Keratinocyte (primary cell): ENCODE measurements around the gene CLCN5. TPM values are rescaled to one million over a fixed set of nuclear protein-coding genes. Genes with fewer than 3 reads are reported as not detected.

Experiments
- DNase-seq: peaks from one replicate; pipeline ENCODE4 v3.0.0-alpha.2; 2011; ENCODE audit warnings: low read depth, missing footprints, low spot score
- FAIRE-seq: peaks from 2 replicates; lab custom pipeline; 2011; peaks lifted over from hg19 to GRCh38; lab: Jason Lieb, UNC
- H2AFZ ChIP-seq: 2 replicates; pipeline ENCODE4 v1.6.0; 2012; ENCODE audit warnings: low read length, control low read depth, inconsistent platforms; ENCODE audit not compliant: control insufficient read depth
- H3K27ac ChIP-seq: 2 replicates; pipeline ENCODE4 v1.5.1; 2011; ENCODE audit warnings: low read length; ENCODE audit not compliant: control insufficient read depth, insufficient read depth
- H3K27me3 ChIP-seq: 3 replicates; pipeline ENCODE4 v1.6.0; 2011; ENCODE audit warnings: low read length; ENCODE audit not compliant: control insufficient read depth, insufficient read depth; ENCODE audit errors: extremely low read depth
- H3K36me3 ChIP-seq, 2 experiments: 2 replicates in 1 of 2; 3 replicates in 1 of 2; pipeline ENCODE4 v1.5.1; 2011; ENCODE audit warnings: low read length in 2 of 2, mild to moderate bottlenecking in 1 of 2; ENCODE audit not compliant: control insufficient read depth in 2 of 2, insufficient read depth in 2 of 2; ENCODE audit errors: extremely low read depth in 1 of 2
- H3K4me1 ChIP-seq: 3 replicates; pipeline ENCODE4 v1.5.1; 2011; ENCODE audit warnings: low read length; ENCODE audit not compliant: control insufficient read depth, insufficient read depth; ENCODE audit errors: extremely low read depth
- H3K4me2 ChIP-seq: 3 replicates; pipeline ENCODE4 v1.6.0; 2011; ENCODE audit warnings: low read depth, low read length; ENCODE audit not compliant: control insufficient read depth, insufficient read depth; ENCODE audit errors: extremely low read depth
- H3K4me3 ChIP-seq, 3 experiments: fragments of 200-600 bp in 1 of 3; sonication (generic) in 1 of 3; 2 replicates in 2 of 3; 3 replicates in 1 of 3; pipeline ENCODE4 v1.5.1; 2011 to 2016; ENCODE audit warnings: low read length in 3 of 3, mild to moderate bottlenecking in 3 of 3, control low read depth in 2 of 3, inconsistent platforms in 1 of 3, low read depth in 1 of 3, mixed read lengths in 1 of 3, mixed run types in 1 of 3, moderate library complexity in 1 of 3; ENCODE audit not compliant: control insufficient read depth in 2 of 3, insufficient read depth in 2 of 3; ENCODE audit errors: extremely low read depth in 1 of 3
- H3K79me2 ChIP-seq: 2 replicates; pipeline ENCODE4 v1.6.0; 2012; ENCODE audit warnings: low read length; ENCODE audit not compliant: control insufficient read depth, insufficient read depth
- H3K9ac ChIP-seq: 3 replicates; pipeline ENCODE4 v1.6.0; 2011; ENCODE audit warnings: low read length; ENCODE audit not compliant: control insufficient read depth, insufficient read depth; ENCODE audit errors: extremely low read depth
- H3K9me1 ChIP-seq: 3 replicates; pipeline ENCODE4 v1.6.0; 2011; ENCODE audit warnings: low read length; ENCODE audit not compliant: control insufficient read depth, insufficient read depth; ENCODE audit errors: extremely low read depth
- H3K9me3 ChIP-seq: 2 replicates; pipeline ENCODE4 v1.5.1; 2012; ENCODE audit warnings: low read depth, low read length; ENCODE audit not compliant: control insufficient read depth
- H4K20me1 ChIP-seq: 3 replicates; pipeline ENCODE4 v1.6.0; 2011; ENCODE audit warnings: low read length; ENCODE audit not compliant: control insufficient read depth, insufficient read depth; ENCODE audit errors: extremely low read depth
- EZH2 ChIP-seq: IDR thresholded peaks from one replicate; pipeline ENCODE4 v1.6.1; 2012; ENCODE audit warnings: inconsistent platforms, mild to moderate bottlenecking, low read length, moderate library complexity
- dilution Hi-C: fragments of 300-500 bp; cut with MboI; formaldehyde crosslinking; loops from one replicate; pipeline ENCODE4 v1.7.0; 2020; ENCODE audit warnings: low sequenced_read_pairs; ENCODE audit not compliant: extremely low pct_ligation_motif_present
- polyA plus RNA-seq, 5 experiments: library from polyadenylated mRNA; depleted of rRNA in 3 of 5; stranded (reverse) in 3 of 5; stranded (forward) in 1 of 5; unstranded in 1 of 5; fragments of >200 nt; gene quantifications; 1 replicate in 1 of 5; 2 replicates in 3 of 5; 3 replicates in 1 of 5; pipeline versions ENCODE4 v1.2.1 to v1.2.3, GENCODE V29; 2011 to 2012; ENCODE audit warnings: missing spikeins in 2 of 5, low read depth in 1 of 5, low replicate concordance in 1 of 5
- TF ChIP-seq, protein P1 (sequence below), 3 experiments: IDR thresholded peaks in 1 of 3; conservative IDR thresholded peaks in 1 of 3; optimal IDR thresholded peaks in 1 of 3; 2 replicates in 2 of 3; 3 replicates in 1 of 3; pipeline versions ENCODE3 to v1.5.1; 2011; ENCODE audit warnings: low read length in 3 of 3, mild to moderate bottlenecking in 3 of 3, moderate library complexity in 2 of 3, control low read depth in 1 of 3, inconsistent platforms in 1 of 3; ENCODE audit not compliant: insufficient read depth in 2 of 3; ENCODE audit errors: extremely low read depth in 1 of 3

The CLCN5 gene
- polyA plus RNA-seq, 1 donor (not counting 4 experiments of a cell fraction or from before 2014, with no cell fraction given): 3.9 TPM

DNA sequence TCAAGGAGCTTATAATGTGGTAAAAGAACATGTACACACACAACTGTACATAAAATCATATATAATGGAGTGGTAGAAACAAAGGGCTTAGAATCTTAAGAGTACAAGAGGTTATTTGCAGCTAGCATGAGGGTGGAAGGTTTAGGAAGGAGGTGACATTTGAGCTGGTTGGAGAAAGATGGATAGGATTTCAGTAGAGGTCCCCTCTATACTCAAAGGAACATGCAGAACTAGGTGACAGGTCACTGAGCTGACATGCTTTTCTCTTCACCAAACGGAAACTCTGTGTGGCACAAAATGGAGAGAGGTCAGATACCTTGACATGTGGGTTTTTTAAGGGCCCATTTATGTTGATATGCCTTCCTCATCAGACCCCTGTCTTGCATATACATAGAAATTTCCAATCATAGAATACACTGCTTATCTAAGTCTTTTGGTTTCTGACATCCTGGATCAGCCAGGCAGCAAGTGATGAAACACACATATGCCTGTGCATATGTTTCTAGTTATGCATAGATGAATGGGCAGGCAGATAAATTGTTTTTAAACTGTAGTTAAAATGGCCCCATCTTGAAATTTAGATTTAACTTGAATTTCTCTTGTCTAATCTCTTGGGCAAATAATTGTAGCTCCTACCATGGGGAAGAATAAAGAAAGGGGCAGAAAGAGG, 29.3 kb downstream of the CLCN5 start:
- Histone ChIP-seq H3K9ac (no peak overlapping the region), H3K27ac (no peak overlapping the region), H3K4me2 (no peak overlapping the region), H3K36me3 (no peaks in the 10 kb centered on the region), H3K9me3 (no peaks in the 10 kb centered on the region), H3K27me3 (no peaks in the 10 kb centered on the region), H3K9me1 (no peaks in the 10 kb centered on the region), H3K4me1 (no peaks in the 10 kb centered on the region), H2AFZ (no peak overlapping the region), H3K4me3 (no peak overlapping the region), H3K79me2 (no peaks in the 10 kb centered on the region), H4K20me1 (no peaks in the 10 kb centered on the region)
- FAIRE-seq (no peak), DNase-seq (no peak)
- TF ChIP-seq EZH2: no peak
- TF ChIP-seq, protein P1, sequence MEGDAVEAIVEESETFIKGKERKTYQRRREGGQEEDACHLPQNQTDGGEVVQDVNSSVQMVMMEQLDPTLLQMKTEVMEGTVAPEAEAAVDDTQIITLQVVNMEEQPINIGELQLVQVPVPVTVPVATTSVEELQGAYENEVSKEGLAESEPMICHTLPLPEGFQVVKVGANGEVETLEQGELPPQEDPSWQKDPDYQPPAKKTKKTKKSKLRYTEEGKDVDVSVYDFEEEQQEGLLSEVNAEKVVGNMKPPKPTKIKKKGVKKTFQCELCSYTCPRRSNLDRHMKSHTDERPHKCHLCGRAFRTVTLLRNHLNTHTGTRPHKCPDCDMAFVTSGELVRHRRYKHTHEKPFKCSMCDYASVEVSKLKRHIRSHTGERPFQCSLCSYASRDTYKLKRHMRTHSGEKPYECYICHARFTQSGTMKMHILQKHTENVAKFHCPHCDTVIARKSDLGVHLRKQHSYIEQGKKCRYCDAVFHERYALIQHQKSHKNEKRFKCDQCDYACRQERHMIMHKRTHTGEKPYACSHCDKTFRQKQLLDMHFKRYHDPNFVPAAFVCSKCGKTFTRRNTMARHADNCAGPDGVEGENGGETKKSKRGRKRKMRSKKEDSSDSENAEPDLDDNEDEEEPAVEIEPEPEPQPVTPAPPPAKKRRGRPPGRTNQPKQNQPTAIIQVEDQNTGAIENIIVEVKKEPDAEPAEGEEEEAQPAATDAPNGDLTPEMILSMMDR (optimal IDR thresholded peaks at IDR 0.05 in 1 of 3, IDR thresholded peaks at IDR 0.05 in 1 of 3, conservative IDR thresholded peaks at IDR 0.05 in 1 of 3; ENCODE audit: extremely low read depth in 1 of 3, insufficient read depth in 2 of 3, low read length in 3 of 3): no peak
- dilution Hi-C loops: no loop called here

DNA sequence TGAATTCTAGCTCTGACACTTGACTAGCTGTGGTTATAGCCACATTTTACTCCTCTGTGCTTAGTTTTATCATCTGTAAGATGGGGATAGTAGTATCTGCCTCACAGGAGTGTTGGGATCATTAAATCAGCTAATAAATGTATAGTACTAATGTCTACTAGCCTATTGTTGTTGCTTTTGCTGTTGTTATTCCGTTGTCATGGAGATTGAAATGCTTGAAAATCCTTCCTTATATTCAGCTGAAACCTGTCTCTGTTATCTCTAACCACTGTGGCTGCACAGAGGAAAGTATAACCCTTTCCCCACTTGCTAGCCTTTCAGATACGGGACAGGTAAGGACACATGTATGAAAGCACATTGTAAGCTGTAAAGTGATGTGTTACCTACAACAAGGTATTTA, 33.9 kb downstream of the CLCN5 start:
- no peaks in the 10 kb centered on the region for H3K36me3 ChIP-seq
- H3K9me3 ChIP-seq: no peaks in the 10 kb centered on the region
- no peak overlapping the region for H3K4me2 ChIP-seq
- no peak overlapping the region for H3K4me3 ChIP-seq
- TF ChIP-seq, protein P1 (optimal IDR thresholded peaks at IDR 0.05 in 1 of 3, IDR thresholded peaks at IDR 0.05 in 1 of 3, conservative IDR thresholded peaks at IDR 0.05 in 1 of 3; ENCODE audit: extremely low read depth in 1 of 3, insufficient read depth in 2 of 3, low read length in 3 of 3): no peak
- no peak for TF ChIP-seq EZH2
- DNase-seq (no peak), FAIRE-seq (no peak)
- no peak overlapping the region for H3K9ac ChIP-seq
- H3K27me3 ChIP-seq: no peaks in the 10 kb centered on the region
- no peaks in the 10 kb centered on the region for H3K9me1 ChIP-seq
- H3K4me1 ChIP-seq: no peaks in the 10 kb centered on the region
- H3K79me2 ChIP-seq: no peaks in the 10 kb centered on the region
- dilution Hi-C loops: no loop called here
- no peak overlapping the region for H2AFZ ChIP-seq
- no peaks in the 10 kb centered on the region for H4K20me1 ChIP-seq
- no peak overlapping the region for H3K27ac ChIP-seq
